ENCODE results near the gene UBE2D2. TPM values are rescaled to one million over a fixed set of nuclear protein-coding genes. Genes with fewer than 3 reads are reported as not detected.

UBE2D2 gene
- total and polyA plus RNA-seq, 2 of the 13 experiments (the other 11 are each of a cell fraction or from before 2014, with no cell fraction given): 79.1 to 109 TPM

- no peak for TF ChIP-seq HBP1 (CRISPR knock-in tag; IDR thresholded peaks at IDR 0.05; ENCODE audit: low read depth)
- TF ChIP-seq ONECUT2 (CRISPR knock-in tag; IDR thresholded peaks at IDR 0.05): 0 out of 2 replicates have a peak, but pooled peaks have one; percentile 10
- no peak for TF ChIP-seq ZNF883 (CRISPR knock-in tag; IDR thresholded peaks at IDR 0.05; ENCODE audit: not compliant biosample characterization)
- TF ChIP-seq AKNA (CRISPR knock-in tag; IDR thresholded peaks at IDR 0.05; ENCODE audit: borderline replicate concordance): no peak
- no peak for TF ChIP-seq KIAA2018 (CRISPR knock-in tag; IDR thresholded peaks at IDR 0.05; ENCODE audit: borderline replicate concordance)
- 0 out of 2 replicates have a peak, but pooled peaks have one; percentile 49 for TF ChIP-seq ZNF670 (CRISPR knock-in tag; IDR thresholded peaks at IDR 0.05; ENCODE audit: borderline replicate concordance)
- TF ChIP-seq PHF8 (CRISPR knock-in tag; IDR thresholded peaks at IDR 0.05): peak; percentile 89
- no peak for TF ChIP-seq ZNF12 (CRISPR knock-in tag; IDR thresholded peaks at IDR 0.05)
- TF ChIP-seq TFAP4 (IDR thresholded peaks at IDR 0.05; ENCODE audit: borderline replicate concordance, low read depth): no peak
- no peak for TF ChIP-seq RFXAP (CRISPR knock-in tag; IDR thresholded peaks at IDR 0.05; ENCODE audit: borderline replicate concordance)
- 0 out of 2 replicates have a peak, but pooled peaks have one; percentile 28 for TF ChIP-seq HDAC1 (CRISPR knock-in tag; IDR thresholded peaks at IDR 0.05)
- no peak for TF ChIP-seq ZNF143 (CRISPR knock-in tag; IDR thresholded peaks at IDR 0.05)
- TF ChIP-seq ZNF7 (CRISPR knock-in tag; IDR thresholded peaks at IDR 0.05): no peak
Observed at GRCh38 chr5:139561655-139562451, 714 bp downstream of the UBE2D2 start (continued).
